HEK293 (cell line): ENCODE measurements around the gene BACH2.

ENCODE experiments used
- MZF1 ChIP-seq: fragments of 450-650 bp; formaldehyde crosslinking; IDR thresholded peaks from 2 replicates; pipeline ENCODE4 v1.5.1; 2017; ENCODE audit warnings: missing biosample characterization, missing genetic modification characterization, borderline replicate concordance
- OSR2 ChIP-seq: fragments of 450-650 bp; formaldehyde crosslinking; IDR thresholded peaks from 2 replicates; pipeline ENCODE4 v1.5.1; 2016; ENCODE audit warnings: missing biosample characterization, missing genetic modification characterization
- PRDM1 ChIP-seq: fragments of 450-650 bp; formaldehyde crosslinking; IDR thresholded peaks from 2 replicates; pipeline ENCODE4; 2016; ENCODE audit warnings: missing biosample characterization, missing genetic modification characterization
- SP2 ChIP-seq: fragments of 450-650 bp; formaldehyde crosslinking; IDR thresholded peaks from 2 replicates; pipeline ENCODE4 v1.5.1; 2016; ENCODE audit warnings: missing biosample characterization, missing genetic modification characterization
- ZFHX2 ChIP-seq: fragments of 450-650 bp; formaldehyde crosslinking; conservative IDR thresholded peaks from 2 replicates; pipeline ENCODE4 v1.5.1; 2016; ENCODE audit warnings: missing biosample characterization, missing genetic modification characterization
- TF ChIP-seq, protein P1 (sequence below): fragments of 450-650 bp; formaldehyde crosslinking; IDR thresholded peaks from 2 replicates; pipeline ENCODE4 v1.5.1; 2016; ENCODE audit warnings: missing biosample characterization, missing genetic modification characterization

GRCh38 chr6:90110971-90111370, 185.7 kb downstream of the BACH2 start:
- no peak for TF ChIP-seq OSR2
- TF ChIP-seq ZFHX2: no peak
- no peak for TF ChIP-seq PRDM1 (tag by site-specific recombination)
- TF ChIP-seq MZF1: no peak
- no peak for TF ChIP-seq SP2 (tag by site-specific recombination)
- TF ChIP-seq, protein P1, sequence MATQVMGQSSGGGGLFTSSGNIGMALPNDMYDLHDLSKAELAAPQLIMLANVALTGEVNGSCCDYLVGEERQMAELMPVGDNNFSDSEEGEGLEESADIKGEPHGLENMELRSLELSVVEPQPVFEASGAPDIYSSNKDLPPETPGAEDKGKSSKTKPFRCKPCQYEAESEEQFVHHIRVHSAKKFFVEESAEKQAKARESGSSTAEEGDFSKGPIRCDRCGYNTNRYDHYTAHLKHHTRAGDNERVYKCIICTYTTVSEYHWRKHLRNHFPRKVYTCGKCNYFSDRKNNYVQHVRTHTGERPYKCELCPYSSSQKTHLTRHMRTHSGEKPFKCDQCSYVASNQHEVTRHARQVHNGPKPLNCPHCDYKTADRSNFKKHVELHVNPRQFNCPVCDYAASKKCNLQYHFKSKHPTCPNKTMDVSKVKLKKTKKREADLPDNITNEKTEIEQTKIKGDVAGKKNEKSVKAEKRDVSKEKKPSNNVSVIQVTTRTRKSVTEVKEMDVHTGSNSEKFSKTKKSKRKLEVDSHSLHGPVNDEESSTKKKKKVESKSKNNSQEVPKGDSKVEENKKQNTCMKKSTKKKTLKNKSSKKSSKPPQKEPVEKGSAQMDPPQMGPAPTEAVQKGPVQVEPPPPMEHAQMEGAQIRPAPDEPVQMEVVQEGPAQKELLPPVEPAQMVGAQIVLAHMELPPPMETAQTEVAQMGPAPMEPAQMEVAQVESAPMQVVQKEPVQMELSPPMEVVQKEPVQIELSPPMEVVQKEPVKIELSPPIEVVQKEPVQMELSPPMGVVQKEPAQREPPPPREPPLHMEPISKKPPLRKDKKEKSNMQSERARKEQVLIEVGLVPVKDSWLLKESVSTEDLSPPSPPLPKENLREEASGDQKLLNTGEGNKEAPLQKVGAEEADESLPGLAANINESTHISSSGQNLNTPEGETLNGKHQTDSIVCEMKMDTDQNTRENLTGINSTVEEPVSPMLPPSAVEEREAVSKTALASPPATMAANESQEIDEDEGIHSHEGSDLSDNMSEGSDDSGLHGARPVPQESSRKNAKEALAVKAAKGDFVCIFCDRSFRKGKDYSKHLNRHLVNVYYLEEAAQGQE (tag by site-specific recombination): no peak
